ENCODE measurements around the gene TSACC. TPM values are rescaled to one million over a fixed set of nuclear protein-coding genes. Genes with fewer than 3 reads are reported as not detected.

TSACC gene
- total RNA-seq, 2 experiments from 2014 or later: not detected

DNA sequence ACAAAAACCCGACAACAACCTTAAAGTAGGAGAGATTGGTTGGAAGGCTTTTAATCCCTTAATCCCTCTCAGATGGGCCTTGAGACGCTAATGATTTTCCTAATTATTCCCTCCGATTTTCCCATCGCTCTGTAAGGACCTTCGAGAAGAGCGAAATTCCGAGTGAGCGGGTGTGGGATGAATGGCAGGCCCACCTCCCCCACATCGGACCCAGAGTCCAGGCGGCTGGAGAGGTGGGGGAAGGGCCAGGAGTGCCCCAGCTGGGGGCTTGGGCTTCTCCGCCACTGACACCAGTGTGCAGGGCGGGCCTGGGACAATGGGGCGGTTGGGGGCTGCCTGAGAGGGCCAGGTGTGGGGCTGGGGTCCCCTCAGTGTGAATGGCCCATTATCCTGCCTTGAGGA lies 54.1 kb downstream of the TSACC start:
- no peak for DNase-seq
- H3K4me3 ChIP-seq (ENCODE audit: low read length): no peak overlapping the region
- POLR2A ChIA-PET: no interaction called here

DNA sequence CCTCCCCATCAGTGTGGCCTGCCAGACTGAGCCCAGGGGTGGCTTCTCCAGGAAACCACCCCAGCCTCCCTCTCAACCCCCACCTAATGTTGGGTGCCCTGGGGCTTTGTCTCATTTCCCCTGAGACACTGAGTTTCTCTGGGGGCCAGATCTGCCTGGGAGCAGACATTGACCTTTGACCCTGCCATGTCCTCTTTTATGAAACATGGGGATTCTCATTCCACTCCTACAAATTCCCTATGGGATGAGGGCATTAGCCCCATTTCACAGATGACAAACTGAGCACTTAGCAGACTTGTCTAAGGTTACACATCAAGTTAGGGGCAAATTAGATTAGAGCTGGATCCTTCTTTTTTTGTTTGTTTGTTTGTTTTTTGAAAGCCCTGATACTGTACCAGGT lies 54.8 kb downstream of the TSACC start:
- POLR2A ChIA-PET: no interaction called here

More for the DNA sequence above, 54.1 kb downstream of the TSACC start:
- Histone ChIP-seq H3K27me3 (ENCODE audit: control insufficient read depth in 1 of 2, insufficient read depth in 2 of 2, low read length in 2 of 2) (peaks cover 20 to 23% of the 10 kb centered on the region in 2 experiments), H3K36me3 (ENCODE audit: insufficient read depth, low read length) (no peaks in the 10 kb centered on the region), H3K4me1 (ENCODE audit: insufficient read depth, low read length) (peaks cover 3% of the 10 kb centered on the region), H3K27ac (ENCODE audit: low read depth in 1 of 2, low read length in 2 of 2) (no peak overlapping the region), H3K9me3 (ENCODE audit: control insufficient read depth in 1 of 2, insufficient read depth in 1 of 2, low read length in 2 of 2) (peaks cover 0 to 4% of the 10 kb centered on the region in 2 experiments)
- intact Hi-C loops (cut with DNase I, micrococcal nuclease): no loop called here
- CTCF ChIA-PET: interaction anchor here (1.1 kb wide), 1 partner anchor 53 kb away, joined by 3 read pairs; no protein-coding TSS in a partner anchor
- ATAC-seq (ENCODE audit: poor library complexity): no peak
- Mint-ChIP-seq H3K4me3 (no peak overlapping the region), H3K36me3 (ENCODE audit: low read depth) (no peaks in the 10 kb centered on the region), H3K27ac (no peak overlapping the region), H3K27me3 (peaks cover 48% of the 10 kb centered on the region), H3K9me3 (no peaks in the 10 kb centered on the region), H3K4me1 (ENCODE audit: low read depth) (no peaks in the 10 kb centered on the region)
- TF ChIP-seq, protein P1, sequence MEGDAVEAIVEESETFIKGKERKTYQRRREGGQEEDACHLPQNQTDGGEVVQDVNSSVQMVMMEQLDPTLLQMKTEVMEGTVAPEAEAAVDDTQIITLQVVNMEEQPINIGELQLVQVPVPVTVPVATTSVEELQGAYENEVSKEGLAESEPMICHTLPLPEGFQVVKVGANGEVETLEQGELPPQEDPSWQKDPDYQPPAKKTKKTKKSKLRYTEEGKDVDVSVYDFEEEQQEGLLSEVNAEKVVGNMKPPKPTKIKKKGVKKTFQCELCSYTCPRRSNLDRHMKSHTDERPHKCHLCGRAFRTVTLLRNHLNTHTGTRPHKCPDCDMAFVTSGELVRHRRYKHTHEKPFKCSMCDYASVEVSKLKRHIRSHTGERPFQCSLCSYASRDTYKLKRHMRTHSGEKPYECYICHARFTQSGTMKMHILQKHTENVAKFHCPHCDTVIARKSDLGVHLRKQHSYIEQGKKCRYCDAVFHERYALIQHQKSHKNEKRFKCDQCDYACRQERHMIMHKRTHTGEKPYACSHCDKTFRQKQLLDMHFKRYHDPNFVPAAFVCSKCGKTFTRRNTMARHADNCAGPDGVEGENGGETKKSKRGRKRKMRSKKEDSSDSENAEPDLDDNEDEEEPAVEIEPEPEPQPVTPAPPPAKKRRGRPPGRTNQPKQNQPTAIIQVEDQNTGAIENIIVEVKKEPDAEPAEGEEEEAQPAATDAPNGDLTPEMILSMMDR (IDR thresholded peaks at IDR 0.05): no peak

DNA sequence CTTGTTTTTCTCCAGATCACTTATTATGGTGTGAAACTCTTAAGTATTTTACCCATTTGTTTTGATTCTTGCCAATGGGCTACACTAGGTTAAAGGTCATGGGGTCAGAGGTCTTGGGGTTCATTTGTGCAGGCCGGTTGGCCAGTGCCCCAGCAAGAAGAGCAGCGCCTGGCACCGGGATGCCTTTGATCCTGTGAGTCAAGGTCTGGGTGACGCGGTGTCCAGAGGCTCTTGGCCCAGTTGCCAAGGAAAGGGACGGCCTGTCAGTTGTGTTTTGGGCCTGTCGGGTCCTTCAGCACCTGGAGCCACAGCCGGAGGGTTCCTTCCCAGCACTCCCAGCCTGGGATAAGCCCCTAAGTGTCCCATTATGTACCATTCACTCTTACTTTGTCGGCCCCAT lies 55.8 kb downstream of the TSACC start:
- no peaks in the 10 kb centered on the region for H3K4me1 Mint-ChIP-seq (ENCODE audit: low read depth)
- H3K27me3 Mint-ChIP-seq: peaks cover 38% of the 10 kb centered on the region
- Histone ChIP-seq H3K4me1 (ENCODE audit: insufficient read depth, low read length) (no peaks in the 10 kb centered on the region), H3K36me3 (ENCODE audit: insufficient read depth, low read length) (no peaks in the 10 kb centered on the region), H3K4me3 (ENCODE audit: low read length) (no peak overlapping the region), H3K9me3 (ENCODE audit: control insufficient read depth in 1 of 2, insufficient read depth in 1 of 2, low read length in 2 of 2) (no peaks in the 10 kb centered on the region), H3K27ac (ENCODE audit: low read depth in 1 of 2, low read length in 2 of 2) (no peak overlapping the region), H3K27me3 (ENCODE audit: control insufficient read depth in 1 of 2, insufficient read depth in 2 of 2, low read length in 2 of 2) (peaks cover 11 to 14% of the 10 kb centered on the region in 2 experiments)
- no peak for ATAC-seq (ENCODE audit: poor library complexity)
- no peak overlapping the region for H3K4me3 Mint-ChIP-seq
- intact Hi-C loops (cut with DNase I, micrococcal nuclease): no loop called here
- ChIA-PET POLR2A (no interaction called here), CTCF (interaction anchor here (1.2 kb wide), 1 partner anchor 9 kb away, joined by 4 read pairs; no protein-coding TSS in a partner anchor)
- no peak for DNase-seq
- no peak overlapping the region for H3K27ac Mint-ChIP-seq
- no peaks in the 10 kb centered on the region for H3K36me3 Mint-ChIP-seq (ENCODE audit: low read depth)
- TF ChIP-seq, protein P1 (IDR thresholded peaks at IDR 0.05): no peak
- no peaks in the 10 kb centered on the region for H3K9me3 Mint-ChIP-seq

More for the DNA sequence above, 54.8 kb downstream of the TSACC start:
- H3K4me3 ChIP-seq (ENCODE audit: low read length): no peak overlapping the region
- H3K27ac ChIP-seq (ENCODE audit: low read depth in 1 of 2, low read length in 2 of 2): no peak overlapping the region
- no peaks in the 10 kb centered on the region for H3K36me3 ChIP-seq (ENCODE audit: insufficient read depth, low read length)
- Mint-ChIP-seq H3K36me3 (ENCODE audit: low read depth) (no peaks in the 10 kb centered on the region), H3K27me3 (peaks cover 43% of the 10 kb centered on the region), H3K4me1 (ENCODE audit: low read depth) (no peaks in the 10 kb centered on the region), H3K9me3 (no peaks in the 10 kb centered on the region), H3K27ac (no peak overlapping the region), H3K4me3 (no peak overlapping the region)
- peaks cover 0 to 4% of the 10 kb centered on the region in 2 experiments for H3K9me3 ChIP-seq (ENCODE audit: control insufficient read depth in 1 of 2, insufficient read depth in 1 of 2, low read length in 2 of 2)
- DNase-seq (no peak), ATAC-seq (ENCODE audit: poor library complexity) (no peak)
- intact Hi-C loops (cut with DNase I, micrococcal nuclease): no loop called here
- TF ChIP-seq, protein P1 (IDR thresholded peaks at IDR 0.05): no peak
- H3K4me1 ChIP-seq (ENCODE audit: insufficient read depth, low read length): peaks cover 2% of the 10 kb centered on the region
- CTCF ChIA-PET: interaction anchor here (0.5 to 1.2 kb wide), 2 partner anchors 8 to 9 kb away, joined by 3 to 4 read pairs; no protein-coding TSS in a partner anchor
- H3K27me3 ChIP-seq (ENCODE audit: control insufficient read depth in 1 of 2, insufficient read depth in 2 of 2, low read length in 2 of 2): peaks cover 17 to 20% of the 10 kb centered on the region in 2 experiments
